Activated T-cell treated with anti-CD3 and anti-CD28 coated beads for 4 hours (primary cell): ENCODE measurements around the gene GRIK2.

Source experiments
- DNase-seq: peaks from one replicate; pipeline ENCODE4 v3.0.0-alpha.2; 2020

The GRIK2 gene

GRCh38 chr6:101400326-101401135, 7.0 kb downstream of the GRIK2 start:
- no peak for DNase-seq

GRCh38 chr6:101401171-101401570, 7.7 kb downstream of the GRIK2 start:
- no peak for DNase-seq

- no peak for DNase-seq
These were observed 8.5 kb downstream of the GRIK2 start for GRCh38 chr6:101401792-101402621.

GRCh38 chr6:101402622-101403031, 9.1 kb downstream of the GRIK2 start:
- no peak for DNase-seq

DNA sequence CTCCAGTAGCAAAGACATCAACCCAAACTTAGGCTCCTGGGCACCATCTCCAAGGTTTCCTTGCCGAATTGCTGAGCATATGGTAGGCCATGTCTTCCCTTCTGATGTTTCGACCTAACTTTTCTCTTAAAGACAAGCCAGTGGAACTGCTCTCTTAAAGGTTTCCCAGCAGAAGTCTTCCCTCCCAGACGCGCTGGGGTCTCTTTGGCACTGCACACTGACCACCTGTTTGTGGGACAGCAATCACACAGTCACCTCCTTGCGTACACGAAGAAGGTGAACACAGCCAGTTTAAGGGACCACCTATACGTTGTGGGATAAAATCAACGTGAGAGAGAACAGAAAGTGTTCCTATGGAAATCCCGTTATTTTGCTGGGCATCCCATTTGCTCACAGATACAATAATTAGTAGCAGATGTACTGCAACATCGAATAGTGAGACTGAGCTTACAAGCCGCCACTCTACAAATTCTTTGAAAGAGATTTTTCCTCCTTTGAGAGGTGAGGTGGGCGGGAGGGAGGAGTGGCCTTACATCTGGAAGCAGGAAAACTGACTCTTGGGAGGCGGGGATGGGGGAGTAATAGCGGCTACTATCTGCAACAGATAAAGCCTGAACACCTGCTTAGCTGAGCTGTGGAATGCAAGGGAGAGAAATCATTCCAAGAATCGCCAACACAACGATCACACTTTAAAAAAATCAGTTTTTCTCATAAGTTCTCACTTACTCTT, 9.9 kb downstream of the GRIK2 start:
- no peak for DNase-seq

GRCh38 chr6:101404775-101405174, 11.3 kb downstream of the GRIK2 start:
- DNase-seq, result no peak

DNA sequence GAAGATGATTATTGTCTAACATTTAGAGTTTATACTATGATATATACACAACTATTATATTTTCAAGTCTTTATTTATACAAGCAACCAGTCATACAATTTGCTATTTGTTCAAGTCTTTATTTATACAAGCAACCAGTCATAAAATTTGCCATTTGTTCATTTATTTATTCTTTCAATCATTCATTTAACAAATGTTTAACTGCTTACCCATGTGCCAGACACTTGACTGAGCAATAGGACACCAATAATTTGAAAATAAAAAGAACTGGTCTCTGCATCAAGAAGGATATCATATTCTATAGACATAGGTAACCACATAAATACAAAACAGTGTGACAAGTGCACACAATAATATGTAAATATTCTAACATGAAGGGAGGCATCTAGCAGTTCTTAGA, 20.3 kb downstream of the GRIK2 start:
- DNase-seq, result no peak

DNA sequence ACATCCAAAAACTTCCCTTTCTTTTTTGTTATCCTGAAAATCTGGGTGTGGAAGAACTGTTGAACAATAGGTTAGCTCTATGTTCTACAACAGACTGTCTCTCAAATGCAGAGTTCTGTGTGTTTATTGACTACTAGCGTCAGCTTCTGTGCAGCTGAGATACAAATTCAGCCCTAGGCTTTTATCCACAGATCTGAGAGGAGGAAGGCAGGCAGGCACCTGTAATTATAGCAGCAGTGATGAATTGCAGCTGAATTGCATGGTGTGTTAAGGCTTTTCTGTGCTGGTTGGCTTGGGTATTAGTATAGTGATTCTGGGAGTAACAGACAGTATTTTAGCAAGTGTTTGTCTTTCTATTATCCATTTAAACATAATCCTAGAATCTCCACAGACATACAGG, 24.4 kb downstream of the GRIK2 start:
- no peak for DNase-seq

DNA sequence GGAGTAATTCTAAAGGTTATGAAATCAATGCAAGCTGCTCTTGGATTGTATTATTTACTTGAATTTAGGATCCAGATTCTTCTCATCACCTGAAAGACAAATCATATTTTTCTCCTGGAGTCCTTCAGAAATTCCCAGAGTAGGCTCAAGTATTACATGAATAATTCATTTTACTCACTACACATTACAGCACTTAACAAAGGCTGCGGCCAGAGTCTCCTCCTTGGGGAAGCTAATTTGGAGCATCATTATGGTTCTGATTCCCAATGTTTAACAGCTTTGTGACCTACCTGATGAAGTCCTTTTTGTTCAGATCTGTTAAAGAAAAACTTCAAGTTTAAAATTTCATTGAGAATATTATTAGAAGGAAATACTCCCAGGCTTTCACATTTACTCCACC, 28.7 kb downstream of the GRIK2 start:
- no peak for DNase-seq

DNA sequence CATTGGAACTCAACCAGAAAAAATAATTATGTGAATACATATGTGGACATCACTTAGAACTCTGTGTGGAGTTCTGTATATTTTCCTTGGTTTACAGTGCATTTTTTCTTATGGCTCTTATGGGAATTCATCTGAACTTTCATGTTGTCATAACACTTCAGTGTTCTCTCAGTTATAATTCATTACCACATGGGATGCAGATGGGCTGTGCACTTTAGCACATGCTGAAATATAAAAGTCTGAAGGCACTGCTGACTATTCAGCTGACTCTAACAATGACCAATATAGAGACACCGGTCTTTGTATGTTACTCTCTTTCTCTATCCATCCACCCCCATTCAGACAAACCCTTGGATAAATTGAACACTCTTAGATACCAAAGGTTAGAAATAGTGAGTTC, 29.3 kb downstream of the GRIK2 start:
- DNase-seq, result no peak

DNA sequence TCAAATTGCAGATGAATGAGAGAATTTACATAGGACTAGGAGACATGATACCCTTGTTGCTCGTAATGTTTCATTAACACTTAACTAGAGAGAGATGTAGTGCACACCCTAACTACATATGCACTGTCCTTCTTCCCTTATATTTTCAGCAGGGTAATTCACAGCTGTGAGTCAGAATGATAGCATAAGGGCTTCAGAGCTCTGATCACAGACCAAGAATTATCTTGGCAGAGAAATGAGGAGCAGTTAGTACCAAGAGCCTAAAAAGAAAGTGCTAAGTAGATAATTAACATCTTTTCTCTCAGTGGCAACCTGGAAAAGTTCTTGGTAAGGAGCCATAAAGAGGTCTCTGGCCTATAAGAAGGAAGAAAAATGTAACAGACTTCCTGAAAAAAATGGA, 35.8 kb downstream of the GRIK2 start:
- DNase-seq, result no peak

DNA sequence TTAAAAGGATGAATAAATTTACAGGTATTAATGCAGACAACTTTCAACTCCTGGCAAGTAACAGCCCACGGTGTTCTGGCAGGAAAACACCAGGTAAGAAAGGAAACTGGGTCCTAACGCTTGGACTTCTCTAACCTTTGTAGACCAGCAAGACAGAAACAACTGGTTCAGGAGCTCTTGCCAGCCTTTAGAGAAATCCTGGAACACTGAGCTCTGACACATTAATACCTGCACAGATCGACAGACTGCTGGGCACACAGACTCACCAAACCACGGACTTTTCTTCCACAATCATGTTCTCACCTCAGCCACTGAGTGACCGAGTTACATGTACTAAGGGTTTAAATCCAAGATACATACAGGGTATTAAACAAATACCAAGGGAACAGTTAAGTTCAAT, 36.3 kb downstream of the GRIK2 start:
- DNase-seq, result no peak

DNA sequence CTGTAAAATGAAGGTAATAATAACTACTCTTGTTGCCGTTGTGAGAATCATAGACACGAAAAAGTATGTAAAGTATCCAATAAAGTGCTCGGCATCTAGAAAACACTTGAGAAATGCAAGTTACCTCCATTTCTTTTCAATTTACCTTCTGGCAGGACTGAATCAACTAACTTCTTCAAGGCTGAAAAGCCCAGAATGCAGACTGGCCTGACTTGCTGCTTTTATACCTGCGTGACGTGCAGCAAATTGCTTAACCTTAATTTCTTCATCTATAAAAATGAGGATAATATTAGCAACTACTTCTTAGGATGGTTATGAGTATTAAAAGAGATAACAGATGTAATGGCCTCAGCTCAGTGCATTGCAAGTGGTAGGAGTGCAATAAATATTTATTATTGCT, 39.6 kb downstream of the GRIK2 start:
- no peak for DNase-seq

GRCh38 chr6:101434601-101435000, 41.1 kb downstream of the GRIK2 start:
- no peak for DNase-seq

GRCh38 chr6:101435038-101435437, 41.5 kb downstream of the GRIK2 start:
- no peak for DNase-seq

- no peak for DNase-seq
These were observed 46.3 kb downstream of the GRIK2 start for GRCh38 chr6:101439790-101440189.

GRCh38 chr6:101443315-101443714, 49.8 kb downstream of the GRIK2 start:
- DNase-seq, result no peak

- no peak for DNase-seq
These were observed 51.2 kb downstream of the GRIK2 start for GRCh38 chr6:101444717-101445116.

GRCh38 chr6:101445527-101445926, 52.0 kb downstream of the GRIK2 start:
- DNase-seq, result no peak

GRCh38 chr6:101450901-101451300, 57.4 kb downstream of the GRIK2 start:
- DNase-seq, result no peak

DNA sequence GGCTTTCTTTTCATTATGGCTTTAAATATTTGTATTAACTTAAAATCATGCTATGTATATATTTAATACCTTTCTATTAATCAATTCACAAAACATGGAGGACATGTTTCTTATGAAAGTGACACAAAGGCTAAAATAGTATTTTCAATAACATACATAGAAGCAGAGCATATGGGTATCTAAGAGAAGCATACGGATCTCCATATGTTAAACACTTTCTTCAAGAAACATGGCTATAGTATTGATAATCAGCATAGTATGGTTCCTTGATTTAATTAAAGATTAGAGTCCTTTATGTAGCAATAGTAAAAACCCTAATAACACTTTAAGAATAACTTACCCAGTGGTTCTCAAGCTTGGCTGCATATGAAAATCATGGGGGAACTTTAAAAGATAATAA, 58.5 kb downstream of the GRIK2 start:
- no peak for DNase-seq

GRCh38 chr6:101453221-101453620, 59.7 kb downstream of the GRIK2 start:
- no peak for DNase-seq

DNA sequence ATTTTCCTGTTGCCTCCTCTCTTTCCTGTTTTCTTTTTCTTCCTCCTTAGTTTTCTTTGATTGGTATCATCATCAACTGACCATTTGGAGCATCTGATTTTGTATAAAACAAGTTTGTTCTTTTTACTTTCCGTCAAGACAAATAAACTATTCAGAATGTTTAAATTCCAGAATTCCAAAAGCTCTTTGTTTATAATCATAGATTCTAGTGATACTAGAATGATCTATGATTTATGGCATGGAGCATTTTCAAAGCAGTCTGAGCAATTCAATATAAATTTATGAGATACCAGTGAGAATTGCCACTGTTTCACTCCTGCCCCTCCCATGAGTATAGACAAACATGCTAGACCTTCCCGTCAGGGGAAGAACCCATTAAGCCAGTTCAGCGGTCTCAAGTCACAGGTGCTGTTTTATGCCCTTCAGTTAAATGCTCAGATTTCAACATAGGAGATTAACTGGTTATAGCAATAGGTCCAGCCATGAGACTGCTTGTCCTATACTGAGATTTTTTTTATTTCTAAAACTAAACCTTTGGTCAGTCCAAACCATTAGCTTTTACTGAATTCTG, 60.7 kb downstream of the GRIK2 start:
- no peak for DNase-seq
